ENCODE data around the gene DNAJC15. TPM values are rescaled to one million over a fixed set of nuclear protein-coding genes. Genes with fewer than 3 reads are reported as not detected.

The DNAJC15 gene
- total and polyA plus RNA-seq, 2 of the 8 experiments (the other 6 are each of a cell fraction or from before 2014, with no cell fraction given) = 5.8 to 20.8 TPM

- Histone ChIP-seq H2BK5ac (ENCODE audit: low read depth, low read length) (no peak overlapping the region), H3K36me3 (ENCODE audit: control insufficient read depth in 2 of 4, insufficient read depth in 4 of 4, low read length in 3 of 4) (no peaks in the 10 kb centered on the region), H2BK20ac (ENCODE audit: low read length) (no peak overlapping the region), H3K23ac (ENCODE audit: insufficient read length) (no peak overlapping the region), H2AK5ac (ENCODE audit: low read depth, low read length) (no peak overlapping the region), H2BK120ac (replicated peaks; ENCODE audit: low read depth, low read length) (no peak overlapping the region), H3K4me1 (replicated peaks in 1 of 4; ENCODE audit: control insufficient read depth in 3 of 4, insufficient read depth in 4 of 4, low read length in 3 of 4) (peaks cover 0 to 7% (median 3%) of the 10 kb centered on the region in 4 experiments; a peak in 4 of 7 replicates), H3K27ac (ENCODE audit: low read depth, low read length) (no peak overlapping the region), H3K4me3 (ENCODE audit: extremely low read depth in 1 of 4, insufficient read depth in 2 of 4, low read depth in 3 of 4, low read length in 4 of 4) (no peak overlapping the region), H3K79me2 (ENCODE audit: control insufficient read depth in 1 of 2, insufficient read depth in 2 of 2, low read length in 2 of 2) (no peaks in the 10 kb centered on the region), H4K91ac (replicated peaks; ENCODE audit: insufficient read length, low read length) (no peak overlapping the region), H2BK15ac (ENCODE audit: low read length) (no peak overlapping the region), H2AFZ (ENCODE audit: low read length) (no peak overlapping the region), H3K4me2 (ENCODE audit: insufficient read depth in 1 of 2, low read depth in 2 of 2, low read length in 2 of 2) (no peak overlapping the region), H3K14ac (ENCODE audit: insufficient read length) (no peak overlapping the region), H4K5ac (ENCODE audit: insufficient read length, low read depth, low read length) (no peak overlapping the region), H2BK12ac (ENCODE audit: low read depth, low read length) (no peak overlapping the region), H3K9me3 (ENCODE audit: insufficient read depth in 2 of 2, low read depth in 1 of 2, low read length in 1 of 2) (no peaks in the 10 kb centered on the region; a peak in 1 of 4 replicates), H3K27me3 (replicated peaks in 1 of 4; ENCODE audit: control insufficient read depth in 3 of 4, extremely low read depth in 1 of 4, insufficient read depth in 3 of 4, low read length in 3 of 4) (no peaks in the 10 kb centered on the region), H3K9ac (replicated peaks in 1 of 4; ENCODE audit: extremely low read depth in 1 of 4, low read depth in 3 of 4, low read length in 3 of 4) (no peak overlapping the region), H3K18ac (ENCODE audit: extremely low read depth, low read length) (no peak overlapping the region), H3K23me2 (ENCODE audit: low read depth, low read length) (no peaks in the 10 kb centered on the region), H3K79me1 (ENCODE audit: low read depth, low read length) (no peaks in the 10 kb centered on the region; the same call in 1 of the 2 replicates), H3K56ac (replicated peaks; ENCODE audit: insufficient read length, low read depth, low read length) (no peak overlapping the region), H3K4ac (replicated peaks; ENCODE audit: insufficient read length, low read depth, low read length) (no peak overlapping the region), H4K20me1 (replicated peaks in 1 of 2; ENCODE audit: control insufficient read depth in 1 of 2, insufficient read depth in 2 of 2, low read length in 2 of 2) (no peaks in the 10 kb centered on the region), H4K8ac (ENCODE audit: extremely low read depth, insufficient read depth, low read length) (no peak overlapping the region)
- ChIA-PET CTCF (ENCODE audit: partially characterized antibody) (interaction anchor here (1.6 to 2.6 kb wide), 3 partner anchors 9 to 94 kb away, joined by 3 to 10 read pairs (median 4); no protein-coding TSS in a partner anchor), POLR2A (ENCODE audit: partially characterized antibody) (interaction anchor here (0.6 to 2.6 kb wide), 2 partner anchors 11 to 98 kb away, joined by 3 to 10 read pairs; partner anchors contain the start of gene EPSTI1)
- DNase-seq (ENCODE audit: low read depth in 1 of 2, low spot score in 2 of 2) = no peak
- 65% methylated on average over 3 of the region's 3 CpGs; no CpG with 5 or more reads in 1 of the 2 experiments for WGBS, 2 experiments (ENCODE audit: extremely low coverage in 1 of 2, insufficient coverage in 1 of 2, insufficient read length in 1 of 2, insufficient replicate concordance in 2 of 2, low coverage in 1 of 2, low lambda C conversion rate in 2 of 2, missing lambda C conversion rate in 1 of 2)
- FAIRE-seq = no peak
- TF ChIP-seq RNF2 (IDR thresholded peaks at IDR 0.05; ENCODE audit: borderline replicate concordance, low read depth, low read length, missing control alignments, poor library complexity, severe bottlenecking) (no peak), SIN3A (conservative IDR thresholded peaks at IDR 0.05 in 1 of 2, IDR thresholded peaks at IDR 0.05 in 1 of 2; ENCODE audit: low read depth in 1 of 2, low read length in 2 of 2) (no peak), MAFK (IDR thresholded peaks at IDR 0.05; ENCODE audit: low read depth, low read length) (no peak)
Observed at GRCh38 chr13:42981317-42981716, 42.1 kb upstream of the DNAJC15 start.
